ENCODE results near the gene AFF1. TPM values are rescaled to one million over a fixed set of nuclear protein-coding genes. Genes with fewer than 3 reads are reported as not detected.

AFF1 gene
- total and polyA plus RNA-seq, 2 donors (not counting 1 experiment from before 2014, with no cell fraction given) = 15.5 to 21.1 TPM

DNA sequence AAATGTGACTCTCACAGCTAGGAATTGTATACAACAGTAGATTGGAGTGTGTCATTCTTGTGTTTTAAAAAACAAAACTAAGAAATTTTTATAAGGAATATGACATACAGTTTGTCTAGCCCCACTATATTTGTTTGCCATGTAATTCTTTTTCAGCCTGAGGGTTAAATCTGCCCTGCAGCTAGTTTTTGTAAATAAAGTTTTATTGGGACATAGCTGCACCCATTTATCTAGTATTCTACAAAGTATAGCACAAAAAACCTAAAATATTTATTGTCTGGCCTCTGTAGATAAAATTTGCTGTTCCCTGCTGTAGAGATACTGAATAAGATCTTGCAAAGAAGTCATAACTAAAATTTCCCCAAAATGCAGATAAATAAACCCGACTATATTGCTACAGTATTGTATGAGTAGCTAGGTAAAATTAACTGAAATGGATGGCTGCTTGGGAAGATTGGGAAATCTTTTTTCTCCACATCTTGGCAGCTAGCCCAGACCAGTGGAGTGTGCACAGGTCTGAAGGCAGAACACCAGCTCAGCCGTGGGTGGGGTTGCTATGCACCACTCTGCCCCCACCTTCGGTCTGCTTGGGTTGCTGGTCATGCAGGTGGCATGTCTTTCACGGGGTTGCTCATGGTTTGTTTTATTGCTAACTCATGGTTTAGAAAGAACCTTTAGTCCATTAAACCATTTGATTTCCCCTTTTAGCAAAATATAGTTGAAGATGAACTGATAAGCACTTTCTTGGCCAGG, 157.8 kb downstream of the AFF1 start:
- H3K4me2 ChIP-seq (ENCODE audit: extremely low read depth, insufficient read depth, low read length) = no peak overlapping the region
- peak; percentile 82 to 94 for DNase-seq (ENCODE audit: low read depth in 2 of 2)
- no peaks in the 10 kb centered on the region for H3K9me3 ChIP-seq (ENCODE audit: control insufficient read depth, insufficient read depth, low read depth, low read length)
- H2AFZ ChIP-seq (ENCODE audit: low read length) = no peak overlapping the region
- no peak overlapping the region for H3K27ac ChIP-seq (ENCODE audit: insufficient read depth, low read length)
- no peak overlapping the region for H3K9ac ChIP-seq (ENCODE audit: insufficient read depth, low read length)
- TF ChIP-seq, protein P1, sequence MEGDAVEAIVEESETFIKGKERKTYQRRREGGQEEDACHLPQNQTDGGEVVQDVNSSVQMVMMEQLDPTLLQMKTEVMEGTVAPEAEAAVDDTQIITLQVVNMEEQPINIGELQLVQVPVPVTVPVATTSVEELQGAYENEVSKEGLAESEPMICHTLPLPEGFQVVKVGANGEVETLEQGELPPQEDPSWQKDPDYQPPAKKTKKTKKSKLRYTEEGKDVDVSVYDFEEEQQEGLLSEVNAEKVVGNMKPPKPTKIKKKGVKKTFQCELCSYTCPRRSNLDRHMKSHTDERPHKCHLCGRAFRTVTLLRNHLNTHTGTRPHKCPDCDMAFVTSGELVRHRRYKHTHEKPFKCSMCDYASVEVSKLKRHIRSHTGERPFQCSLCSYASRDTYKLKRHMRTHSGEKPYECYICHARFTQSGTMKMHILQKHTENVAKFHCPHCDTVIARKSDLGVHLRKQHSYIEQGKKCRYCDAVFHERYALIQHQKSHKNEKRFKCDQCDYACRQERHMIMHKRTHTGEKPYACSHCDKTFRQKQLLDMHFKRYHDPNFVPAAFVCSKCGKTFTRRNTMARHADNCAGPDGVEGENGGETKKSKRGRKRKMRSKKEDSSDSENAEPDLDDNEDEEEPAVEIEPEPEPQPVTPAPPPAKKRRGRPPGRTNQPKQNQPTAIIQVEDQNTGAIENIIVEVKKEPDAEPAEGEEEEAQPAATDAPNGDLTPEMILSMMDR (conservative IDR thresholded peaks at IDR 0.05 in 1 of 2, IDR thresholded peaks at IDR 0.05 in 1 of 2; ENCODE audit: low read depth in 1 of 2, low read length in 2 of 2) = no peak
- TF ChIP-seq EZH2 (IDR thresholded peaks at IDR 0.05; ENCODE audit: low read length, missing control alignments) = no peak
- H3K79me2 ChIP-seq (ENCODE audit: control insufficient read depth, insufficient read depth, low read length) = no peaks in the 10 kb centered on the region
- no peaks in the 10 kb centered on the region for H3K27me3 ChIP-seq (ENCODE audit: control insufficient read depth, insufficient read depth, low read length)
- H3K4me1 ChIP-seq (ENCODE audit: control insufficient read depth, extremely low read depth, insufficient read depth, low read length) = no peaks in the 10 kb centered on the region
- no peak overlapping the region for H3K4me3 ChIP-seq (replicated peaks in 1 of 4; ENCODE audit: control extremely low read depth in 1 of 4, insufficient read depth in 1 of 4, low read depth in 3 of 4, low read length in 4 of 4)
- no peaks in the 10 kb centered on the region for H4K20me1 ChIP-seq (ENCODE audit: control insufficient read depth, extremely low read depth, insufficient read depth, low read length)
- no peaks in the 10 kb centered on the region for H3K36me3 ChIP-seq (ENCODE audit: control insufficient read depth, insufficient read depth, low read length)

DNA sequence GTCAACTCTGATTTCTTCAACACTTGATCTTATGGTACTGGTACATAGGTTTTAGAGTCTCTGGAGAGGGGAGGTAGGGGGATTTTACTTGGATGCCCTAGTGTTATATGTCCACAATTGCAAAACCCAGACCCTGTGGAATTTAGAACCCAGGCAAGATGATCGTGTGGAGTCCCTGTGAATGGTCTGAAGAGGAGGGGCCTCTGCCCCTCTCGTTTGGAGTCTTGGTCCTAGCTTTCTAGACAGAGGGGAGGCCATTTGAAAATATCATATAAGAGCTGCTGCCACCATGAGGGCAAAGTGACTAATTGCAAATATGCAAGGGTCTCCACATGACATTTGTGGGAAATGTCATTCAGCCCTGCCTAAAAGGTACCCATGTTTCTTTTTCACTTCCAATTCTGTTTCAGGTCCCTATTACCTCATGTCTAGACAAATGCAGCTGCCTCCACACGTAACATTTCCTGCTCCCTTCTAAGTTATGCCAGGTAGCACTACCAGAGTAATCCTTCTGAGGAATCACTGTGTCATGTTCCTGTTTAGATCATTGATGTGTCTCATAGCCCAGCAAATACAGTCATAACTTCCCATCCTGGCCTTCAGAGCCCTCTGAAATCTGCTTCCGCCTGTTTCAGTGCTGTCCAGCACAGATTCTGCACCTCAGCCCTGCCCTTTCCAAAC, 158.8 kb downstream of the AFF1 start:
- no peak for TF ChIP-seq EZH2 (IDR thresholded peaks at IDR 0.05; ENCODE audit: low read length, missing control alignments)
- TF ChIP-seq, protein P1 (conservative IDR thresholded peaks at IDR 0.05 in 1 of 2, IDR thresholded peaks at IDR 0.05 in 1 of 2; ENCODE audit: low read depth in 1 of 2, low read length in 2 of 2) = peak; percentile 53 to 59
- H3K79me2 ChIP-seq (ENCODE audit: control insufficient read depth, insufficient read depth, low read length) = no peaks in the 10 kb centered on the region
- no peaks in the 10 kb centered on the region for H4K20me1 ChIP-seq (ENCODE audit: control insufficient read depth, extremely low read depth, insufficient read depth, low read length)
- H3K9me3 ChIP-seq (ENCODE audit: control insufficient read depth, insufficient read depth, low read depth, low read length) = no peaks in the 10 kb centered on the region
- H3K27me3 ChIP-seq (ENCODE audit: control insufficient read depth, insufficient read depth, low read length) = no peaks in the 10 kb centered on the region
- H2AFZ ChIP-seq (ENCODE audit: low read length) = no peak overlapping the region
- peak; percentile 58 to 67 for DNase-seq (ENCODE audit: low read depth in 2 of 2)
- H3K9ac ChIP-seq (ENCODE audit: insufficient read depth, low read length) = no peak overlapping the region
- no peaks in the 10 kb centered on the region for H3K36me3 ChIP-seq (ENCODE audit: control insufficient read depth, insufficient read depth, low read length)
- H3K27ac ChIP-seq (ENCODE audit: insufficient read depth, low read length) = no peak overlapping the region
- no peaks in the 10 kb centered on the region for H3K4me1 ChIP-seq (ENCODE audit: control insufficient read depth, extremely low read depth, insufficient read depth, low read length)
- H3K4me2 ChIP-seq (ENCODE audit: extremely low read depth, insufficient read depth, low read length) = no peak overlapping the region
- H3K4me3 ChIP-seq (replicated peaks in 1 of 4; ENCODE audit: control extremely low read depth in 1 of 4, insufficient read depth in 1 of 4, low read depth in 3 of 4, low read length in 4 of 4) = no peak overlapping the region

GRCh38 chr4:87097075-87097474, 162.3 kb downstream of the AFF1 start:
- Histone ChIP-seq H3K4me1 (ENCODE audit: control insufficient read depth, extremely low read depth, insufficient read depth, low read length) (no peaks in the 10 kb centered on the region), H3K4me2 (ENCODE audit: extremely low read depth, insufficient read depth, low read length) (no peak overlapping the region), H3K27ac (ENCODE audit: insufficient read depth, low read length) (no peak overlapping the region), H3K79me2 (ENCODE audit: control insufficient read depth, insufficient read depth, low read length) (no peaks in the 10 kb centered on the region), H3K9ac (ENCODE audit: insufficient read depth, low read length) (no peak overlapping the region), H3K4me3 (replicated peaks in 1 of 4; ENCODE audit: control extremely low read depth in 1 of 4, insufficient read depth in 1 of 4, low read depth in 3 of 4, low read length in 4 of 4) (no peak overlapping the region), H4K20me1 (ENCODE audit: control insufficient read depth, extremely low read depth, insufficient read depth, low read length) (no peaks in the 10 kb centered on the region), H2AFZ (ENCODE audit: low read length) (no peak overlapping the region), H3K9me3 (ENCODE audit: control insufficient read depth, insufficient read depth, low read depth, low read length) (no peaks in the 10 kb centered on the region), H3K36me3 (ENCODE audit: control insufficient read depth, insufficient read depth, low read length) (no peaks in the 10 kb centered on the region), H3K27me3 (ENCODE audit: control insufficient read depth, insufficient read depth, low read length) (no peaks in the 10 kb centered on the region)
- DNase-seq (ENCODE audit: low read depth in 2 of 2) = no peak
- TF ChIP-seq, protein P1 (conservative IDR thresholded peaks at IDR 0.05 in 1 of 2, IDR thresholded peaks at IDR 0.05 in 1 of 2; ENCODE audit: low read depth in 1 of 2, low read length in 2 of 2) = no peak
- TF ChIP-seq EZH2 (IDR thresholded peaks at IDR 0.05; ENCODE audit: low read length, missing control alignments) = no peak
